ENCODE results near the gene HIVEP3.

DNA sequence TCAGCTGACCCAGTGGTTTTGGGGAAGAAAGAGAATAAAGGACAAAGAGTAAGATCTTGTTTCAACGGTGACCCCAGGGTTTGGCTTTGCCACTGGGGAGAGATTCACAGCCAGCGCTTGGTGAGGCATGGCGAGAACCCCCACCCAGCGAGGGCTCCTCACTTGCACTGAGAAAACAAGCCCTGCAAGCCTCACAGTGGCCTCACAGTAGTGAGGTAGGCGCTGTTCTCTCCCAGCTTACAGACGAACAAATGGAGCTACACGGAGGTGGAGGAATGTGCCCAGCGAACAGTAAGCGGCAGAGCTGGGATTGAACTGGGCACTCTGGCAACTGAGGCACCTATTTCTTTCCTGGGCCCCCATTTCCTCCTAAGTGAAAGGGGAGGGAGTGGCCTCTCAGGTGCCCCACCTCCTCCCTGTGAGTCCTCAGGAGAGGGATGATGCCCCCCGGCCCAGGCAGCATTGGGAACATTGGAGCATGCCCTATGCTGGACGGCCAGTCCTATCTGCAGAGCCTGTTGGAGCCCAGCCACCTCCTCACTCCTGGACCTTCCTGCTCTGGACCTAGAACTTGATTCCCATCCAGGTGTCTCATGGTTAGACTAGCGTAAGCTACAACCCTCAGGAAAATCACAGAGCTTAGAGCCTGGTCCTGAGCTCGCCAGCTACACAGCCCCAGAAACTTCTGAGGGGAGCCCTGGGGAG, 360.8 kb downstream of the HIVEP3 start:
- no peak for TF ChIP-seq POLR2A (IDR thresholded peaks at IDR 0.05; ENCODE audit: low read length)
- no peak for TF ChIP-seq GATA1 (IDR thresholded peaks at IDR 0.05; ENCODE audit: low read depth, low read length)

All from erythroblast (primary cell).